Measurements from ENCODE around the gene GPATCH8.
A peak's percentile ranks its signal among the peaks of the same experiment; 100 is the strongest.
"Not testable (repeated sequence)": the region's sequence is repeated elsewhere in the genome, so short reads cannot be mapped to it uniquely, and the experiment has no call there.

GPATCH8 gene

DNA sequence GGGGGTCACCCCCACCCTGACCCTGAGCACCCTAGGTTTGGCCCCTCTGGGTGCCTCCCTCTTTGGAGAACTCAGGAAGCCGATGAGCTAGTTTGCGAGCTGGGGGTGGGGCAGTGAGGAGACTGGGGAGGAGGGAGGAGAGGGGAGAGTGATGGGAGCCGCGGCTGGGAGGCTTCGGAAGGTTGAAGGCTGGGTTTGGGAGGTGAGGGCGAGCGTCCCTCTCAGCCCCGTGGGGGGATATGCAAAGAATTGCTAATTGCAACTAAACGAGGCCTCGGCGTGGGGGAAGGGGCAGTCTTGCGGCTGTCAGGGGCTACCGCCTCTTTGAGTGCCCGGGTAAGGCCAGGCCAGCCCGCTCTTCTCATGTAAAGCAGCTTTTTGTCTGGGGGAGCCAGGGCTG lies 36.5 kb upstream of the GPATCH8 start:
- no peak for DNase-seq (ENCODE audit: low spot score)
- TF ChIP-seq, protein P1, sequence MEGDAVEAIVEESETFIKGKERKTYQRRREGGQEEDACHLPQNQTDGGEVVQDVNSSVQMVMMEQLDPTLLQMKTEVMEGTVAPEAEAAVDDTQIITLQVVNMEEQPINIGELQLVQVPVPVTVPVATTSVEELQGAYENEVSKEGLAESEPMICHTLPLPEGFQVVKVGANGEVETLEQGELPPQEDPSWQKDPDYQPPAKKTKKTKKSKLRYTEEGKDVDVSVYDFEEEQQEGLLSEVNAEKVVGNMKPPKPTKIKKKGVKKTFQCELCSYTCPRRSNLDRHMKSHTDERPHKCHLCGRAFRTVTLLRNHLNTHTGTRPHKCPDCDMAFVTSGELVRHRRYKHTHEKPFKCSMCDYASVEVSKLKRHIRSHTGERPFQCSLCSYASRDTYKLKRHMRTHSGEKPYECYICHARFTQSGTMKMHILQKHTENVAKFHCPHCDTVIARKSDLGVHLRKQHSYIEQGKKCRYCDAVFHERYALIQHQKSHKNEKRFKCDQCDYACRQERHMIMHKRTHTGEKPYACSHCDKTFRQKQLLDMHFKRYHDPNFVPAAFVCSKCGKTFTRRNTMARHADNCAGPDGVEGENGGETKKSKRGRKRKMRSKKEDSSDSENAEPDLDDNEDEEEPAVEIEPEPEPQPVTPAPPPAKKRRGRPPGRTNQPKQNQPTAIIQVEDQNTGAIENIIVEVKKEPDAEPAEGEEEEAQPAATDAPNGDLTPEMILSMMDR (IDR thresholded peaks at IDR 0.05; ENCODE audit: extremely low read depth, insufficient read depth, missing control alignments) = no peak
- in situ Hi-C loops (cut with MboI; ENCODE audit: low pct_unique_long_range_greater_than_20kb, low sequenced_read_pairs, unreplicated experiment) = loop anchor here (25.0 kb wide), 1 partner anchor 323 kb away; no protein-coding TSS in a partner anchor

- in situ Hi-C loops (cut with MboI; ENCODE audit: low pct_unique_long_range_greater_than_20kb, low sequenced_read_pairs, unreplicated experiment) = loop anchor here (25.0 kb wide), 1 partner anchor 324 kb away; no protein-coding TSS in a partner anchor
- DNase-seq (ENCODE audit: low spot score) = not testable (repeated sequence)
These were observed 34.7 kb upstream of the GPATCH8 start for GRCh38 chr17:44537922-44538321.

GRCh38 chr17:44536090-44536953 lies 33.1 kb upstream of the GPATCH8 start:
- TF ChIP-seq, protein P1 (IDR thresholded peaks at IDR 0.05; ENCODE audit: extremely low read depth, insufficient read depth, missing control alignments) = no peak
- in situ Hi-C loops (cut with MboI; ENCODE audit: low pct_unique_long_range_greater_than_20kb, low sequenced_read_pairs, unreplicated experiment) = loop anchor here (25.0 kb wide), 1 partner anchor 326 kb away; no protein-coding TSS in a partner anchor
- DNase-seq (ENCODE audit: low spot score) = no peak

DNA sequence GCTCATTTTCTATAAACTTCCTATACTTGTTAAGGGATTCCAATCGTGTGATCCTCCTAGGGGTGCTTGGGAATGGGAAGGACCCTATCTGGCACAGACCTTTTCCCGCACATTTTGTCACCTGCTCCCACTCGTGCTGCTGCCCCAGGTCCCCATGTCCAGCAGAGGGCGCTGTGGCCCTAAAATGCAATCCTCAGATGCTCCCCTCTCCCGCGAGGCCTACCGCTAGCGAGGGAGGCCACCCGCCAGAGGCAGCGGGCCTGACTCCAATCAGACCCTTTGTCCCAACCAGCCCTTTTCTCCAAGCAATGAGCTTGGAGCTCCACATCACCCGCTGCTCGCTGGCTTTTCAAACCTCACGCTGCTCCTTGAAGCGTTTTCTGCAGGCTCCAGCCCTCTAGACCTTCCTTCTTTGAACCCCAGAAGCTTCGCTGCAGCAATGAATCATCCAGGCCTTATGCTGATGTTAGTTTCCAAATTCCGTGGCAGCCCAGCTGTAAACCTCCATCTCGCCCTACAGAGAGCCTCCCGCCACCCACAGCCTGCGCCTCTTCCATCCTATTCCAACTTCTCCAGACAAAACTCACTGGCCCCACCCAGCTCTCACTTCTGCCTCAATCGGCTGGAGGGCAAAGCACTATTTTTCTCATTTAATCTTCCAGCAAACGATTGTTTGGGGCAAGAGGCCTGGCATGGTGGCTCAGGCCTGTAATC lies 30.5 kb upstream of the GPATCH8 start:
- in situ Hi-C loops (cut with MboI; ENCODE audit: low pct_unique_long_range_greater_than_20kb, low sequenced_read_pairs, unreplicated experiment) = loop anchor here (25.0 kb wide), 1 partner anchor 329 kb away; no protein-coding TSS in a partner anchor
- TF ChIP-seq, protein P1 (IDR thresholded peaks at IDR 0.05; ENCODE audit: extremely low read depth, insufficient read depth, missing control alignments) = peak; percentile 99
- peak; percentile 92 for DNase-seq (ENCODE audit: low spot score)

GRCh38 chr17:44530896-44531418 lies 27.8 kb upstream of the GPATCH8 start:
- no peak for DNase-seq (ENCODE audit: low spot score)
- in situ Hi-C loops (cut with MboI; ENCODE audit: low pct_unique_long_range_greater_than_20kb, low sequenced_read_pairs, unreplicated experiment) = loop anchor here (25.0 kb wide), 1 partner anchor 331 kb away; no protein-coding TSS in a partner anchor
- TF ChIP-seq, protein P1 (IDR thresholded peaks at IDR 0.05; ENCODE audit: extremely low read depth, insufficient read depth, missing control alignments) = no peak

- in situ Hi-C loops (cut with MboI; ENCODE audit: low pct_unique_long_range_greater_than_20kb, low sequenced_read_pairs, unreplicated experiment) = loop anchor here (10.0 to 25.0 kb wide), 2 partner anchors 125 to 332 kb away; no protein-coding TSS in a partner anchor
- no peak for DNase-seq (ENCODE audit: low spot score)
- TF ChIP-seq, protein P1 (IDR thresholded peaks at IDR 0.05; ENCODE audit: extremely low read depth, insufficient read depth, missing control alignments) = no peak
These were observed 26.7 kb upstream of the GPATCH8 start for GRCh38 chr17:44529864-44530263.

All from GM13977 (cell line).